NCI-H460 (cell line): ENCODE data around the gene XKR3. TPM values are rescaled to one million over a fixed set of nuclear protein-coding genes. Genes with fewer than 3 reads are reported as not detected.
"Not testable (repeated sequence)": the region's sequence is repeated elsewhere in the genome, so short reads cannot be mapped to it uniquely, and the experiment has no call there.

Source experiments
- DNase-seq: peaks from one replicate; pipeline ENCODE4 v3.0.0-alpha.2; 2016; ENCODE audit warnings: low read depth; ENCODE audit errors: extremely low read depth
- total RNA-seq: library from RNA; depleted of rRNA; stranded (reverse); fragments of >200 nt; shearing (Covaris generic); gene quantifications from 2 replicates; pipeline ENCODE4 v1.2.3, GENCODE V29; 2014

Gene XKR3
- total RNA-seq, 1 experiment from 2014 or later, result not detected

DNA sequence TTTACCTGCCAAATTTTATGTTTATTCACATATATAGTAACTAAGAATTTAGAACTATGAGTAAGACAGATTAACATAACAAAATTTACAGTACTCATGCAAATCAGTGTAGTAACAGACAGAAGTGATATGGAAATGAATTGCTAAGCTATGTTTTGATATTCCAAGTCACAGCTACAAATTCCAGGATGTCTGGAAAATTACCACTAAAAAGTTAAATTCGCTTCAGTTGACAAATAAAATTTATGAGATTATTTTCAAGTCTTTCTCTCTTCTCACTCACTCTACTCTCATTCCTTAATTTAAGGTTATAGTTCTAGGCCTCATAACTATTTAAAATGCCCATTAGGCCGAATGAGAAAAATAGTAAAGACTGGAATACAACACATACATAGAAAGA lies 18.1 kb downstream of the XKR3 start:
- DNase-seq, result no peak

DNA sequence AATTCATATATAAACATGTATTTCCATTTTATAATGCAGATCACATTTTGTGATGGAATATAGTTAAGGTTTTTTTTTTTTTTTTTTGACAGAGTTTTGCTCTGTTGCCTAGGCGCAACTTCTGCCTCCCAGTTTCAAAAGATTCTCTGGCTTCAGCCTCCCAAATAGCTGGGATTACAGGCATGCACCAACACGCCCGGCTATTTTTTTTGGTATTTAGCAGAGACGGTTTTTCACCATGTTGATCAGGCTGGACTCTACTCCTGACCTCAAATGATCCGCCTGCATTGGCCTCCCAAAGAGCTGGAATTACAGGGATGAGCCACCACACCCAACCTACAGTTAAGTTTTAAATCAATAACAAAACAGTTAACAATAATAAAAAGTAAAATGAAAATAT lies 18.8 kb downstream of the XKR3 start:
- DNase-seq, result no peak

DNA sequence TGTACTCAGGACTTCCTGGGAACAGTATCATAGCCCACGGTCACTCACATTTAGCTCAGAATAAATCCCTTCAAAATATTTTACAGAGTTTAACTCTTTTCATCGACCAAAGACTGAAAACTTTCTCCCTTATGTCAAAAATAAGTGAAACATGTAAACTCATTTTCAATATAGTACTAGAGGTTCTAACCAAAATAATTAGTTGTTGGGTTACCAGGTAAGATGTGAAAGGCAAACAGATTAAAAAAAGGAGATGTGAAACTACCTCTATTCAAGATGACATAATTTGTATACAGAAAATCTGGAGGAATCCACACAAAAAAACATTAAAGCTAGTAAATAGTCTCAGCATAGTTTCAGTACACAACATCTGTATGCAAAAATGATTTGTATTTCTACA lies 20.3 kb downstream of the XKR3 start:
- no peak for DNase-seq

DNA sequence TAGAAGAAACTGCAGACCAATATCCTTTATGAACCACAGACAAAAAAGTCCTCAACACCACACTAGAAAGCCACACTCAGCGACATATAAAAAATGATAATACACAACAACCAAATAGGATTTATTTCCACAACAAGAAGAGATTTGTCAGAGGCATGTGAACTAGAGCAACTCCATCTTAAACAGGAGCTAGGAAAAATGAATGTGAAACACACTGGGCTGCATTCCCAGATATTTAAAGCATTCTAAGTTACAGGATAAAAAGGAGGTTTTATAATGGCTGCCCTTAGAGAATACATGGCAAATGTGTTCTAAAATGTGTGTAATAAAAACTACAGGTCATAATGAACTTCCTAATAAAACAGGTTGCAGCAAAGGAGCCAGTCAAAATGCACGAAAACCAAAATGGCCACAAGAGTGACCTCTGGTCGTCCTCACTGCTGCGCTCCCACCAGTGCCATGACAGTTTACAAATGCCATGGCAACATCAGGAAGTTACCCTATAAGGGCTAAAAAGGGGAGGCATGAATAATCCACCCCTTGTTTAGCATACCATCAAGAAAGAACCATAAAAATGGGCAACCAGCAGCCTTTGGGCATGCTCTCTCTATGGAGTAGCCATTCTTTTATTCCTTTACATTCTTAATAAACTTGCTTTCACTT lies 21.8 kb downstream of the XKR3 start:
- DNase-seq, result no peak

DNA sequence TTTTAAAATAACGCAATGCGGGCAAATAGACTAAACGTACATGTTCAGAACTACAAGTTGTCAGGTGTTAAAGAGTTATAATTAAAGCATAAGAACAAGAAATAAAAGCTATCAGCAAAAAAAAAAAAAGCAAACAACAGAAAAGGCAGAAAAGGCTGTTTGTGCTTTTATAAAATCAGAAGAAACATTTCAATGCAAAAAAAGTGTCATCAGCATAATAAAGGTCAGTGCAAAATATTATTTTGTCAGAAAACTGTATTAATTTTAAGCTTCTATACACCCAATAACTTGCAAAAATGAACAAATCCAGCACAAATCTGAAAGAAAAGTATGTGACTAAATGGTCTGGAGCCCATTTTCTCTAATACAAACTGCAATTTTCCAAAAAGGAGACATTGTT lies 23.6 kb downstream of the XKR3 start:
- DNase-seq, result no peak

DNA sequence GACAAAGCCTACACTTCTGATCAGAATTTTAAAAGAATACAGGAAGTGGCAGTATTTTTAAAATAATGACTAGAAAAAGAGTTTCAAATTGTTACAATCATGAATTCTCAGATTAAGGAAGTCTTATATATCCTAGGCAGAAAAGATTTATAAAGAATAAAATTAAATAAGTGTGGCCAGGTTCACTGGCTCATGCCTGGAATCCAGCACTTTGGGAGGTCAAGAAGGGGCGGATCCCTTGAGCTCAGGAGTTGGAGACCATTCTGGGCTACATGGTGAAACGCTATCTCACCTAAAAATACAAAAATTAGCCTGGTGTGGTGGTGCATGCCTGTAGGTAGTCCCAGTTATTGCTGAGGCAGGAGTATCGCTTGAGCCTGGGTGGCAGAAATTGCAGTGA lies 24.1 kb downstream of the XKR3 start:
- no peak for DNase-seq

DNA sequence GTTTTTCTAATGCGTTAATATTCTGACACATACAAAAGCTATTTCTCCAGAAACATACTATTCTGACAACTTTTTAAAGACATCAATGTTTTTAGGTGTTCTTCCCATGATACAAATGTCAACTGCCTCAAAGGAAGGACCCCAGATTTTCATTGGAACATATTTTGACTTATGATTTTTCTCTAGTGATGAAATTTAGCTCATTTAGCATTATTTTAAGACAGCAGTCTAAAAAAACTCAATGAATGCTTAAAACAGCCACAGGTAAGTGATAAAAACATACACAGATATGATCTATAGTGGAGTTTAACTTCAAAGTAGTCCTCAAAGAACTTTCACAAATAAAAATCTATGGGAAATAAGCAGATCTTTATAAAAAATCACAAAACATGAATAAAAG lies 24.9 kb downstream of the XKR3 start:
- DNase-seq, result no peak

DNA sequence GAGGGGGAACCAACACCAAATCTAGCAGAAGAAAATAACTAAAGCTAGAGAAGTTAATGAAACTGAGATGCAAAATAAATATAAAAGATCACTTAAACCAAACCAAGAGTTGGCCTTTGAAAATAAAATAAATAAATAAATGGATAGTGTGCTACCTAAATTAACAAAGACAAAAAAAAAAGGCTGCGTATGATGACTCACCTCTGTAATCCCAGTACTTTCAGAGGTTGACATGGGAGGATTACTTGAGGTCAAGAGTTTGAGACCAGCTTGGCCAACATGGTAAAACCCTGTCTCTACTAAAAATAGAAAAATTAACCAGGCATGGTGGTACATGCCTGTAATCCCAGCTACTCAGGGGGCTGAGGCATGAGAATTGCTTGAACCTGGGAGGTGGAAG lies 29.7 kb downstream of the XKR3 start:
- DNase-seq, result not testable (repeated sequence)

DNA sequence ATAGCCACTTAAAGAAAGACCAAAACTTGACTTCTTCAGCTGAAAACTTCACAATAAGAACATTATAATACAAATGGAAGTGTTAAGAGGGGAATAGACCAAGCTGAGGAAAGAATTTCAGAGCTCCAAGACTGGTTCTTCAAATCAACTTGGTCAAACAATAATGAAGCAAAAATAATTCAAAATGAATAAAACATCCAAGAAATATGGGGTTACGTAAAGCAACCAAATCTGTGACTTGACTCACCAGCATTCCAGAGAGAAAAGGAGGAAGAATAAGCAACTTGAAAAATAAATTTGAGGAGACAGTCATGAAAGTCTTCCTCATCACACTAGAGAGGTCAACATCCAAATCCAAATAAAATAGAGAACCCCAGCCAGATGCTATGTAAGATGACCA lies 31.4 kb downstream of the XKR3 start:
- DNase-seq, result no peak

DNA sequence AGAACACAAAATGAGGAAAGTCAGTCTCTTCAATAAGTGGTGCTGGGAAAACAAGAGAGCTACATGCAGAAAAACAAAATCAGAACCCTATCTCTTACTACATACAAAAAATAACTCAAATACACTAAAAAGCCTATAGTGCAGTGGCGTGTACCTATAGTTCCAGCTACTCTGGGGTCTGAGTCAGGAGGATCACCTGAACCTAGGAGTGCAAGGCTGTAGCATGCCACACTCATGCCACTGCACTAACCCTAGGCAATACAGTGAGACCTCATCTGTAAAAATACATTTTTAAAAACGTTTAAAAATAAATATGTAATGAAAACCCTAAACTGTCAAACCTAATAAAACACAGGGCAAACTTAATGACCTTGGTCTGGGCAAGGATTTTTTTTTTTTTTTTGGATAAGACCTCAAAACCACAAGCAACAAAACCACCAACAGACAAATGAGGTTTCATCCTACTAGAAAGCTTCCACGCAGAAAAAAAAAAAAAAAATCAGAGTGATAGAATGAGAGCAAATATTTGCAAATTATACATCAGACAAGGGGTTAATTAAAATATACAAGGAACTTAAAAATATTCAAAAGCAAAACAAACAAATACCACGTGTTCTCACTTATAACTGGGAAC lies 35.2 kb downstream of the XKR3 start:
- DNase-seq, result no peak

DNA sequence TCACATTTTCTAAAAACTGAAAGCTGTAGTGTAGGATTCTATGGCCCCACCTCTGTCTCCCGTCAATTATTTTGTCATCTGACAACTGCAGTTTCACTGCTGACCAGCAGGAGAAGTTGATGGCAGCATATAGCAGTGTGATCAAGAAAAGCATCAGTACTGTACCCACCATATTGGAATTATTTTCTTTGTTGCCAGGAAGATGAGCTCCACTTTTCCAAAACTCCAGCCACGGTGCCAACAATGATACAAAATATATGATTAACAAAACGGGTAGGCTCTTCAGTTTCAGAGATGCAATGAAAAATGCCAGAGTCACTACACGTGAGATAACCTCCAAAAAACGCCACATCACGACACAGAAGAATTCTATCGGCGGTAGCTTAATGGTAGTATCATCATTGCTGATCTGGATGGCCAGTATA lies 41.3 kb downstream of the XKR3 start:
- peak; percentile 1 for DNase-seq

DNA sequence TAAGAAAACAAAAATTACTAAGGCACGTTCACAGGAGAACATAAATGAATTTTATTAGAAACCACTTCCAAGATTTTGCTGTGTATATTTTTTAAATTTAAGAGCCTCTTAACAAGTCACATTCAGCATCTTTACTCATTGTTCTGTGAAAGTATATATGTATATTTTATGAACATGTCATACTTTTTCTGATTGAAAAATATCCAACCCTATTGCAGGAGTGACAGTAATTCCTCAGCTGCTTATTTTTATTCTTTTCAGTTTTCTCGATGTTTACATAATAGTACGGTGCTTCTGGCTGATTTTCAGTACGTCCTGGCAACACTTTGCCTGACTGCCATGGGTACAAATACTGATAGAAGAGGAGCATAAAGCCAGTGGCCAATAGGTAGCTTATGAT lies 41.8 kb downstream of the XKR3 start:
- no peak for DNase-seq

DNA sequence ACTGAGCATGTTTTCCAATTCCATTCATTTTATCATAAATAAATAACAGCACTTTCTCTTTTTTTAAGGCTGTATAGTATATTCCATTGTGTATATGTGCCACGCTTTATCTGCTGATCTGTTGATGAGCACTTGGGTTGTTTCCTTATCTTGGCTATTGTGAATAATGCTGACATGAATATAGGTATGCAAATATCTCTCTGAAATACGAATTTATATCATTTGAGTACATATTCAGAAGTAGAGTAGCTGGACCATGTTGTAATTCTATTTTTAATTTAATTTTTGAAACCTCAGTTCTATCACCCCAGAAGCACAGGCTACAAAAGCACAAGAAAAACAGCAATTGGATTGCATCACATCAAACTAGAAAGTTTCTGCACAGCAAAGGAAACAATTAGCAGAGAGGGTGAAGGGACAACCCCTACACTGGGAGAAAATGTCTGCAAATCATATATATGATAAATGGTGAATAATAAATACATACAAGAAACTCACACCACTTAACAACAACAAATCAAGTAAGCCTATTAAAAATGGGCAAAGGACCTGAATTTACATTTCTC lies 43.4 kb downstream of the XKR3 start:
- DNase-seq, result no peak

DNA sequence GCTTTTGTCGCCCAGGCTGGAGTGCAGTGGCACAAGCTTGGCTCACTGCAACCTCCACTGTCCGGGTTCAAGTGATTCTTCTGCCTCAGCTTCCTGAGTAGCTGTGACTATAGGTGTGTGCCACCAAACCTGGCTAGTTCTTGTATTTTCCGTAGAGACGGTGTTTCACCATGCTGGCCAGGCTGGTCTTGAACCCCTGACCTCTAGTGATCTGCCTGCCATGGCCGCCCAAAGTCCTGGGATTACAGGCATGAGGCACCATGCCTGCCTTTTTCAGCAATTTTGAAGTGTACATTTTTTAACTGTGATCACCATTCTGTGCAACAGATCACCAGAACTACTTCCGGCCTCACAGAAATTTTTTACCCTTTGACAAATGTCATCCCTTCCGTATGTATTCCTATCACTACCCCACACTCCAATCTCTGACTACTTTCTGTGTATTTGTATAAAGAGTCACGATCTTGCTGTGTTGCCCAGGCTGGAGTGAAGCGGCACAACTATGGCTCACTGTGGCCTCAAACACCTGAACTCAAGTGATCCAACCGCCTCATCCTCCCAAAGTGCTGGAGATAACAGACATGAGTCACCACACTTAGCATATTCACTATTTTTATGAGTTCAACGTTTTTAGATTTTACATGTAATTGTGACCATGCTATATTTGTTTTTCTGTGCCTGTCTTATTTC lies 44.0 kb downstream of the XKR3 start:
- DNase-seq, result no peak

DNA sequence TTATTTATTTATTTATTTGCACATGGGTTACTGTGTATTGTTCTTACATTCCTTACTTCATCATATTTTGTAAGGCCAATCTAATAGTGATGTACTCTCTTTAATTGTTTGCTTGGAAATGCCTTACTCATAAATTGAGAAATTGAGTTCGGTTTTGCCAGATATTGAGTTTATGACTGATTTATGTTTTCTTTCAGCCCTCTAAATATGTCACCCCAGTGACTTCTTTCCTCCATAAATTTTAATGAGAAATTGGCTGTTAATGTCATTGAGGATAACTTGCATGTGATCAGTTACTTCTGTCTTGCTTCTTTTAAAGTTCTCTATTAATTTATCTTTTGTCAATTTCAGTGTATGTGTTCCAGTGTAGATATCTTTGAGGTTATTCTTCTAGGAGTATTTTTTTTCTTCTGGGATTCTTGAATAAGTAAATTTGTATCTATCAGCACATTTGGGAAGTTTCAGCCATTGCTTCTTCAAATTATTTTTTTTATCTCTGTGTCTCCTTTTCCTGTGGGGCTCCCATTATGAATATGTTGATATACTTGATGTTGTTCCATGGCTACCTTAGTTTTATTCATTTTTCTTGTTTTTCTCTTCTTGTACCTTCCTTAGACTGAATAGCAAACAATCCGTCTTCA lies 47.8 kb downstream of the XKR3 start:
- no peak for DNase-seq

DNA sequence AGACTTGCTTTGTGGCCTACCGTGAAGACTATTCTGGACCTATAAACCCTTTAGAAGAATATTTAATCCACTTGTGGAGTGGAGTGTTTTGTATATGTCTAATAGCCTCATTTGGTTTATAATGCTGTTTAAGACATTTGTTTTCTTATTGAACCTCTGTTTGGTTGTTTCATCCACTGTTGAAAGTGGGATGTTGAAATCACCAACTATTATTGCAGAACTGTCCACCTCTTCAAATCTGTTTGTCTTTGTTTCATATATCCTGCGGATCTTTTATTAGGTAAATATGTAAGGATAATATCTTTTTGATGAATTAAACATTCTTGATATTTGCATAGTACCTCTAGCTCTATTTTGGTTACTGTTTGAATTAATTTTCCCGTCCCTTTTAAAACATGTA lies 49.1 kb downstream of the XKR3 start:
- no peak for DNase-seq

DNA sequence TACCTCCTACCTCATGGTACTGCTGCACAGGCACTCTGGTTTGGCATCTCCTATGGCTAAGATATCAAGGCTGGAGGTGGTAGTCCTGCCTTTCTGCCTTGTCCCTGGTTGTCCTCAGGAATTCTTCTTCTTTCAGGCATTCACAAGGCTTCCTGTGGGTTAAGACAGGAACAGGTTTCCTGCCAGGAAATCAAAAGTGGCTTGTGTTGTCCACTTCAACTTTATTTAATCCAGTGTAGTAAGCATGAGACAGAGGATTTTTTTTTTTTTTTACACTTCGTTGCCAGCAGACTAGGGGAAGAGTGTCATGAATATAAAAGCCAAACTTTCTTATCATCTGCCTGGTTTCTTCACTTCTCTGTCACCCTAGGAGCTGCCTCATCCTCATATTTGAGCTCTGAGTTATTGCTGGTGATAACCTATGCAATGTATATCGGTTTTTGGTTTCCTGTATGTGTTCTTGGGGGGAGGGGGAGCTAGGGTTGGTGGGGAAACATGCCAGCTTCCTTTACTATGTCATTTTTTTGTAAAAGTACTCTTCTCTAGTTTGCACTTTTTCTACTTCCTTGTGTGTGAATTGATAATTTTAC lies 50.2 kb downstream of the XKR3 start:
- DNase-seq, result no peak

DNA sequence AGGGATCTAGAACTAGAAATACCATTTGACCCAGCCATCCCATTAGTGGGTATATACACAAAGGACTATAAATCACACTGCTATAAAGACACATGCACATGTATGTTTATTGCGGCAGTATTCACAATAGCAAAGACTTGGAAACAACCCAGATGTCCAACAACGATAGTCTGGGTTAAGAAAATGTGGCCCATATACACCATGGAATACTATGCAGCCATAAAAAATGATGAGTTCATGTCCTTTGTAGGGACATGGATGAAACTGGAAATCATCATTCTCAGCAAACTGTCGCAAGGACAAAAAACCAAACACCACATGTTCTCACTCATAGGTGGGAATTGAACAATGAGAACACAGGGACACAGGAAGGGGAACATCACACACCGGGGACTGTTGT lies 53.6 kb downstream of the XKR3 start:
- DNase-seq, result not testable (repeated sequence)

DNA sequence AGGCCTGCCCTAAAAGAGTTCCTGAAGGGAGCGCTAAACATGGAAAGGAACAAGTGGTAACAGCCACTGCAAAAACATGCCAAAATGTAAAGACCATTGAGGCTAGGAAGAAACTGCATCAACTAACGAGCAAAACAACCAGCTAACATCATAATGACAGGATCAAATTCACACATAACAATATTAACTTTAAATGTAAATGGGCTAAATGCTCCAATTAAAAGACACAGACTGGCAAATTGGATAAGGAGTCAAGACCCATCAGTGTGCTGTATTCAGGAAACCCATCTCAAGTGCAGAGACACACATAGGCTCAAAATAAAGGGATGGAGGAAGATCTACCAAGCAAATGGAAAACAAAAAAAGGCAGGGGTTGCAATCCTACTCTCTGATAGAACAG lies 57.3 kb downstream of the XKR3 start:
- not testable (repeated sequence) for DNase-seq

DNA sequence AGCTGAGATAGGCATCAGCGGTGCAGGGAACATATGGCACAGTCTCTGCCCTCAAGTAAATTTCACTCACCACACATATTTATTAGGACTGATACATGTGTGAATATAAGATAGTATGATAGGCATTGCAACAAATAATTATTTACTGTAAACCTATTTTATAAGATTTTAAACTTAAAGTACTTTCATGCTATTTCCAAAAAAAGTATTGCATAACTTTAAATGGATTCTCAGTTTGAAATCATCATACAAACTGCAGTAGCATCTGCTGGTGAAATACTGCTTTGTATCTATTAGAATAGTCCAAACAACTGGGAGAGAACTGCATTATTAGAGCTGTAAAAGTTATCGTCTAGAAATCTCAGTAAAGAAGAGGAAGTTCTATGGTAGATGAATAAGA lies 63.0 kb downstream of the XKR3 start:
- not testable (repeated sequence) for DNase-seq

DNA sequence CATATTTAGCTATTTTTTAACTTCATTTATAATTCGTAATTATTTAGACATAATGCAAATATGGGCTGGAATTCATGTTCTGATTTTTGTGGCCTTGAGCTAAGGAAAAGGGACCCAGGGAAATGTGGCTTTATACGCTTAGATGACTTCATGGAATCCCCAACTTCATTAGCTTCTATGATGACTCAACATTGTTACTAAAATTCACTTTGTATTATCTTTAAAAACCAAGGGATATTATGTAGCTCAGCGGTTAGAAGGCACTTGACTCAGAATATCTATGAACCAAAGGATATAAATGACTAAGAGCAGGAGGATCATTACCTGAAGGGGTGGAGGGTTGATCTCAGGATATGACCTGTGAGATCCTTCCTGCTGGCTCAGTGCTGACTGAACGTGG lies 64.8 kb downstream of the XKR3 start:
- DNase-seq, result not testable (repeated sequence)
